Testis (tissue), 3 donors: Measurements from ENCODE around the gene MCUR1. TPM values are rescaled to one million over a fixed set of nuclear protein-coding genes. Genes with fewer than 3 reads are reported as not detected.
"Not testable (repeated sequence)": the region's sequence is repeated elsewhere in the genome, so short reads cannot be mapped to it uniquely, and the experiment has no call there.

Source experiments
- DNase-seq: peaks from one replicate; pipeline ENCODE4 v3.0.0-alpha.2; 2019
- H3K27ac ChIP-seq, 2 donors: fragments of 200-600 bp; sonication (generic); one replicate each; pipeline ENCODE4 v1.5.1; 2019
- H3K27me3 ChIP-seq: fragments of 200-600 bp; sonication (generic); one replicate; pipeline ENCODE4 v1.5.1; 2019
- H3K36me3 ChIP-seq: fragments of 200-600 bp; sonication (generic); one replicate; pipeline ENCODE4 v1.5.1; 2017; ENCODE audit warnings: low read depth; ENCODE audit errors: missing control alignments
- H3K4me1 ChIP-seq: fragments of 200-600 bp; sonication (generic); one replicate; pipeline ENCODE4 v1.5.1; 2019
- H3K4me3 ChIP-seq, 2 donors: fragments of 200-600 bp; sonication (generic); one replicate each; pipeline ENCODE4 v1.5.1; 2017 to 2019
- H3K9me3 ChIP-seq: fragments of 200-600 bp; sonication (generic); one replicate; pipeline ENCODE4 v1.5.1; 2017
- CTCF ChIP-seq, 3 experiments: fragments of 450-650 bp in 2 of 3; fragments of 200-600 bp in 1 of 3; sonication (generic) in 1 of 3; IDR thresholded peaks; one replicate each; pipeline ENCODE4 v1.5.1; 2016 to 2019; ENCODE audit warnings: antibody characterized with exemption in 3 of 3, mild to moderate bottlenecking in 2 of 3, moderate library complexity in 1 of 3
- POLR2A ChIP-seq: fragments of 450-650 bp; IDR thresholded peaks from one replicate; pipeline ENCODE4 v1.6.1; 2017; ENCODE audit warnings: antibody characterized with exemption, mild to moderate bottlenecking, moderate library complexity
- WGBS, 2 donors: methylation state at CpG; one replicate each; pipeline ENCODE4 v1.1.5; 2018; 5-methylcytosine and 5-hydroxymethylcytosine counted together
- intact Hi-C: fragments of 100-400 bp; cut with DNase I; formaldehyde crosslinking; loops from one replicate; pipeline ENCODE4 v1.15.1; 2023; ENCODE audit warnings: low total_unique reads
- polyA plus RNA-seq: library from polyadenylated mRNA; stranded (reverse); fragments of 350-450 nt; fragmentation: Illumina TruSeq; extraction: RNeasy Lipid Tissue Mini Kit (QIAGEN cat#74804); gene quantifications from one replicate; pipeline ENCODE4 v1.2.3, GENCODE V29; 2014; ENCODE audit warnings: low read depth, low replicate concordance; ENCODE audit not compliant: insufficient read depth
- total RNA-seq, 2 donors: library from RNA; depleted of rRNA; stranded (reverse); fragments of >200 nt; gene quantifications; one replicate each; pipeline ENCODE4 v1.2.3, GENCODE V29; 2016

Gene MCUR1
- total and polyA plus RNA-seq, 3 donors from 2014 or later = 12.0 to 18.5 (median 12.8) TPM

GRCh38 chr6:13854716-13855250, 40.4 kb upstream of the MCUR1 start:
- WGBS, 2 donors = 84% methylated on average over 29 of the region's 34 CpGs; no CpG with 5 or more reads in 1 of the 2 donors
- no peaks in the 10 kb centered on the region for H3K4me1 ChIP-seq
- H3K4me3 ChIP-seq = no peak overlapping the region
- H3K27me3 ChIP-seq = no peaks in the 10 kb centered on the region
- no peaks in the 10 kb centered on the region for H3K9me3 ChIP-seq
- H3K27ac ChIP-seq = no peak overlapping the region
- no peaks in the 10 kb centered on the region for H3K36me3 ChIP-seq
- no peak for TF ChIP-seq POLR2A
- TF ChIP-seq CTCF (IDR thresholded peaks at IDR 0.05) = no peak
- no peak for DNase-seq
- intact Hi-C loops = no loop called here

DNA sequence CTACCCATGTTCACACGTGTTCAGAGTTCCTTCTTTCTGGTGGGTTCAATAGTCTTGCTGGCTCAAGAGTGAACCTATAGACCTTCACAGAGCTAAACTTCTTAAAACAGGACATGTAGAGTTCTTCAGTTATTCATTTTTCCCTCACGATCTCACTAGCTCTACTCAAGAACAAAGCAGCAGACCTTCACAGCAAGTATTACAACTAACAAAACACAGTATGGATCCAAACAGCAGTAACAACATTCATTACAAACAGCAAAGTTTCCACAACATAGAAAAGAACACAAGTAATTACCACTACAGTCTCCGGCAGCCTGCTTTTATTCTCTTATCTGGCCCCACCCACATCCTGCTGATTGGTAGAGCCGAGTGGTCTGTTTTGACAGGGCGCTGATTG, 39.5 kb upstream of the MCUR1 start:
- Histone ChIP-seq H3K9me3 (no peaks in the 10 kb centered on the region), H3K4me1 (no peaks in the 10 kb centered on the region), H3K4me3 (no peak overlapping the region), H3K27ac (no peak overlapping the region), H3K36me3 (no peaks in the 10 kb centered on the region), H3K27me3 (no peaks in the 10 kb centered on the region)
- 70 to 75% methylated on average over 5 of the region's 5 CpGs for WGBS, 2 donors
- no peak for DNase-seq
- no peak for TF ChIP-seq POLR2A
- no peak for TF ChIP-seq CTCF (IDR thresholded peaks at IDR 0.05)
- intact Hi-C loops = no loop called here

DNA sequence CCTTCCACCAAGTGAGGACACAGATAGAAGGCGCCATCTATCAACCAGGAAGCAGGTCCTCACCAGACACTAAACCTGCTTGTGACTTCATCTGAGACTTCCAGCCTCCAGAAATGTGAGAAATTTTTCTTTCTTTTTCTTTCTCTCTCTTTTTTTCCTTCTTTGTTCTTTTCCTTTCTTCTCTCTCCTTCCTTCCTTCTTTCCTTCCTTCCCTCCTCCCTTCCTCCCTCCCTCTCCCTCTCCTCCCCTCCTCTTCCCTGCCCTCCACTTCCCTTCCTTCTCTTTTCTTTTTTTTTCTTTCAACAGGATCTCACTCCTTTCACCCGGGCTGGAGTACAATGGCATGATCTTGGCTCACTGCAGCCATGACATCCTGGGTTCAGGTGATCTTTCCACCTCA, 37.4 kb upstream of the MCUR1 start:
- 93 to 94% methylated on average over 2 of the region's 2 CpGs for WGBS, 2 donors
- intact Hi-C loops = no loop called here
- DNase-seq = no peak
- Histone ChIP-seq H3K4me3 (no peak overlapping the region), H3K9me3 (no peaks in the 10 kb centered on the region), H3K36me3 (no peaks in the 10 kb centered on the region), H3K4me1 (no peaks in the 10 kb centered on the region), H3K27ac (no peak overlapping the region), H3K27me3 (no peaks in the 10 kb centered on the region)
- TF ChIP-seq POLR2A = no peak
- TF ChIP-seq CTCF (IDR thresholded peaks at IDR 0.05) = no peak

DNA sequence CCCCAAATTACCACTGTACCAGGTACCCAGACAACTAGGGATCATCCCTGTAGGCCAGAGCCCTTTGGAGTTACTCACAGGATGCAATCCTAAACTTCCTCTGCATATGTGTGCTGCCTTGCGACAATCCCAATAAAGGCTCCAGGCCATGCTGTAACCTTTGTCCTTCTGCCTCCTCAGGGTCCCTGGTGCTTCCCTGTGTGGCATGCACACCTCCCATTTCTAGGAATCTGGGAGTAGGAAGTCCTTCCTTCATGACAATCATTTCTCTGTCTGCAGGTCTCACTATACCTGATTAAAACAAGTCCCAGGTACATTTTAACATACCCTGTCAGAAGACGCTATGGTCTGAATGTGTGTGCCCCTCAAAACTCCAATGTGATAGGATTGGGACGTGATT, 37.0 kb upstream of the MCUR1 start:
- H3K36me3 ChIP-seq = no peaks in the 10 kb centered on the region
- no peaks in the 10 kb centered on the region for H3K9me3 ChIP-seq
- no peaks in the 10 kb centered on the region for H3K4me1 ChIP-seq
- intact Hi-C loops = no loop called here
- no peak for TF ChIP-seq CTCF (IDR thresholded peaks at IDR 0.05)
- TF ChIP-seq POLR2A = no peak
- no peak overlapping the region for H3K4me3 ChIP-seq
- DNase-seq = no peak
- 92 to 95% methylated on average over 3 of the region's 3 CpGs for WGBS, 2 donors
- no peak overlapping the region for H3K27ac ChIP-seq
- H3K27me3 ChIP-seq = no peaks in the 10 kb centered on the region

DNA sequence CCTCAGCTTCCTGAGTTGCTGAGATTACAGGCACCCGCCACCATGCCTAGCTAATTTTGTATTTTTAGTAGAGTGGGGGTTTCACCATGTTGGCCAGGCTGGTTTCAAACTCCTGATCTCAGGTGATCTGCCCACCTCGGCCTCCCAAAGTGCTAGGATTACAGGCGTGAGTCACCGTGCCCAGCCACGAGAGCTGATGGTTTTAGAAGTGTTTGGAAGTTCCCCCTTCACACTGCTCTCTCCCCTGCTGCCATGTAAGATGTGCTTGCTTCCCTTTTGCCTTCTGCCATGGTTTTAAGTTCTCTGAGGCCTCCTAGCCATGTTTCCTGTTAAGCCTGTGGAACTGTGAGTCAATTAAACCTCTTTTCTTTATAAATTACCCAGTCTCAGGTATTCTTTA, 36.3 kb upstream of the MCUR1 start:
- H3K4me1 ChIP-seq, H3K4me3 ChIP-seq, H3K27ac ChIP-seq, H3K9me3 ChIP-seq, H3K36me3 ChIP-seq, H3K27me3 ChIP-seq, intact Hi-C loops, DNase-seq: not testable (repeated sequence)
- whole genome bisulfite sequencing, 2 donors = 91 to 93% methylated on average over 5 of the region's 5 CpGs
